GM18498 (cell line): Measurements from ENCODE around the gene EXPH5.
A peak's percentile ranks its signal among the peaks of the same experiment; 100 is the strongest.
"Not testable (repeated sequence)": the region's sequence is repeated elsewhere in the genome, so short reads cannot be mapped to it uniquely, and the experiment has no call there.

Experiments used
- ATAC-seq: cut with Tn5 transposase; IDR thresholded peaks from one replicate; pipeline ENCODE4 v1.9.1; 2021; ENCODE audit warnings: mild to moderate bottlenecking, moderate library complexity; ENCODE audit not compliant: unreplicated experiment

EXPH5 gene

GRCh38 chr11:108601150-108601549 is 7.6 kb upstream of the EXPH5 start:
- no peak for ATAC-seq

- ATAC-seq = no peak
Measured at GRCh38 chr11:108599978-108600377, 6.4 kb upstream of the EXPH5 start.

GRCh38 chr11:108597736-108598355 is 4.3 kb upstream of the EXPH5 start:
- no peak for ATAC-seq

- ATAC-seq = no peak
Measured at GRCh38 chr11:108596701-108597100, 3.1 kb upstream of the EXPH5 start.

GRCh38 chr11:108593923-108594434 is 411 bp upstream of the EXPH5 start:
- no peak for ATAC-seq

GRCh38 chr11:108592591-108593213 is 866 bp downstream of the EXPH5 start:
- ATAC-seq = peak; percentile 30

- no peak for ATAC-seq
Measured at GRCh38 chr11:108591893-108592292, 1.7 kb downstream of the EXPH5 start.

- no peak for ATAC-seq
Measured at GRCh38 chr11:108589136-108589535, 4.4 kb downstream of the EXPH5 start.

GRCh38 chr11:108588287-108588686 is 5.3 kb downstream of the EXPH5 start:
- ATAC-seq = no peak

- ATAC-seq = no peak
Measured at GRCh38 chr11:108587109-108587508, 6.5 kb downstream of the EXPH5 start.

GRCh38 chr11:108586600-108586999 is 7.0 kb downstream of the EXPH5 start:
- ATAC-seq = no peak

- not testable (repeated sequence) for ATAC-seq
Measured at GRCh38 chr11:108586185-108586584, 7.4 kb downstream of the EXPH5 start.

- no peak for ATAC-seq
Measured at GRCh38 chr11:108584973-108585372, 8.6 kb downstream of the EXPH5 start.

GRCh38 chr11:108580645-108581044 is 12.9 kb downstream of the EXPH5 start:
- ATAC-seq = no peak

GRCh38 chr11:108580043-108580442 is 13.5 kb downstream of the EXPH5 start:
- no peak for ATAC-seq

- no peak for ATAC-seq
Measured at GRCh38 chr11:108576523-108576922, 17.0 kb downstream of the EXPH5 start.

- no peak for ATAC-seq
Measured at GRCh38 chr11:108574675-108575074, 18.9 kb downstream of the EXPH5 start.

- ATAC-seq = no peak
Measured at GRCh38 chr11:108571001-108571400, 22.6 kb downstream of the EXPH5 start.

- ATAC-seq = no peak
Measured at GRCh38 chr11:108569896-108570295, 23.7 kb downstream of the EXPH5 start.

GRCh38 chr11:108568195-108568858 is 25.2 kb downstream of the EXPH5 start:
- ATAC-seq = no peak

- ATAC-seq = no peak
Measured at GRCh38 chr11:108565653-108566052, 27.9 kb downstream of the EXPH5 start.
